GM19395 (cell line): ENCODE results near the gene IP6K3.

Source experiments
- ATAC-seq: cut with Tn5 transposase; IDR thresholded peaks from one replicate; pipeline ENCODE4 v1.9.1; 2021; ENCODE audit warnings: mild to moderate bottlenecking, moderate library complexity; ENCODE audit not compliant: unreplicated experiment

IP6K3 gene

DNA sequence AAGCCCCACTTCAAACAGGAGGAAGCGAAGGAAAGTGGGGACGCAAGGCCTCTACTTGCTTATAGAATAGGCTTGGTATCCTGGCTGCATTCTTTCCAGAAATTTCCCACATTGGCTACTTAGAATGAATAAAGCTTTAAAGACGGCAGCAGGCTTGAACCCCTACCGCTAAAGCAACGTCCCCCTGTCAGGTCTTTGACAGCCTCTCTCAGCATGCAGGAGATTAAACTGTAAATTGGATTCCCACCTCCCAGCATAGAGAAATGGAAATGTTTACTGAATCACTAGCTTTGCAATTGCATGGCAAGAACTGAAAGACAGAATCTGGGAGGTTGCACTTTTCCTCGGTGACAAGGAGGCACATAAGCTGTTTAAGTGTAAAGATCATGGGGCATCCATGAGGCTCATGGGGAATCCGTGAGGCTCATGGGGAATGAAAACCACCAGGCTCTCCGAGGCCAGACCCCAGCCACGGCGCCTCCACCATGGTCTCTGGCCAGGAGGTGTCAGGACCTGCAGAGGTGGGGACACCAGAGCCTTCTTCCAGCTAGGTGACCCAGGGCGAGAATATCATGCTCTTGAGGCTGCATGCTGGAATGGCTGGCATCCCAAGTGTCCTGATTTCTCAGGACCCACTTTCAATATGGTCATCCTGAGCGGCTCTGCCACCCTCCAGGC lies 31.9 kb upstream of the IP6K3 start:
- ATAC-seq = no peak

DNA sequence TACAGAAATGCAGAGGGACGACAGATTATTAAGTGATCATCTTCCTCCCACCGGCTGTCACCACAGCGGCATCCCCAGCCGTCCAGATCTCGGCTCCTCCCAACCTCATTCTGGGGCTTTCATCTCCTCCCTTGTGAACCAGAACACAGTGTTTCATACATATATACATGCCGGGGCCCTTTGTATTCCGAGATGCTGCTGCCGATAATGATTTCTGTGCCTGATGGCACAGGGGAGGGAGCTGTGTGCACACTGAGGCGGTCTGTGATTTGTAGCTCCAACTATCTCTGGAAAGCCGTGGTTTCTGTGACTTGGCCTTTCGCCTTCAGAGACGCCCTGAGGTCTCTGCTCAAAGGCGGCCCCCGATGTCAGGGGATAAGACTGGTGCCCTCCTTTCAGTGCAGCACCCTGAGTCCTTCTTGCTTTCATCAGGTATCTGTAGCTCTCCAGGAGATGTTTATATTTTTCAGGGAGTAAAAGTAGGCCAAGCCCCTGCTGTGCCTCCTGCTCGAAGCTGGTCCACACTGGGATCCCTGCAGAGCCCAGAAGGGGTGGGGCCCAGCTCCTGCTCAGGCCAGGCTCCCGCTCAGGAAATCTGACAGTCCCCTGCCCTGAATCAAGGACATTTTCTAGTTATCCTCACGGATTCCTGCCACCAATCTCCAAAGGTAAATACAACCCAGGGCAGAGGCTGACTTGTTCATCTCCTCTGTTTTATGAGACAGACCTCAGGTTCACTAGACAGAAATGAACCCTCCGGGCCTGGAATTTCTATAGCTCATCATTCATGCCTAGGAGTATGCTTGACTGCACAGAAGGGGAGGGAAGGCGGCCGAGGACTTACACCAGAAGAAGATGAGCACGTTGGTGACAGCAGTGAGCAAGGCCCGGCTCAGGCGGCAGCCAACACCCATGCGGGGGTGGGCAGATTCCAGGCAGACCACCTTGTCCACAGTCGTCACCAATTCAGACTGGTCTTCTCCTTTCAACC lies 31.0 kb upstream of the IP6K3 start:
- ATAC-seq = no peak

DNA sequence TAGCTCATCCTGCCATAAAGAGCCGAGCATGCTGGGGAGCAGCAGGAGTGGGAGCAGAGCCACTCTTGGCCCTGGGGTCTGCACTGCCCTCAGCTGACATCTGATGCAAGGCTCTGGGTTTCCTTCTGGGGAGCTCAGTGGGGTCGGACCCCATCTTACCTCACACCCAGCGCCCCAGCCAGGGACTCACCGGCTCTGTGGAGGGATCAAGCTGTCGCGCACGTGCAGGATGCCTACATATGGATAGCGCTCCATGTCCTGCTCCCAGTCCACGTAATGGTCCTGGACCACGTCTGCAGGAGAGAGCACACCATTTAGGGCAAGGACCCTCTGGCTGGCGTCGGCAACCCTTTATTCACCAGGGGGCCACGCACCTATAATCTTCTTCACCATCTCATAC lies 30.1 kb upstream of the IP6K3 start:
- no peak for ATAC-seq

DNA sequence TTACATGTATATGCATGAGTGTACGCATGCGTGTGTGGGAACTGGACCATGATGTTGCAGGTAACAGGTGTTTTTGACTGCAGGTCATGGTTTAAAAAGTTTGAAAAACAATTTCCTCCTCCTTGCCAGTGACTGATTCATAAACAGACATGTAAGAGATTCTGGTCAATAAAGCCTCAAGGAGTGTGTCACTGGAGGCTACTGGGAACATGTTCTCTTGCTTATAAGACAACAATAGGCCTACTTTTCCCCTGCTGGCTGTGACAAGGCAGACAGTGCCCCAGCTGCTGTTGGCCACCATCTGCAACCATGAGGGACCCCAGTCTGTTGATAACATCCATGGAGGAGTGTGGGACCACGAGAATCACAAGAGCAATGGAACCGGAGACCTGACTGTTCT lies 29.5 kb upstream of the IP6K3 start:
- no peak for ATAC-seq

DNA sequence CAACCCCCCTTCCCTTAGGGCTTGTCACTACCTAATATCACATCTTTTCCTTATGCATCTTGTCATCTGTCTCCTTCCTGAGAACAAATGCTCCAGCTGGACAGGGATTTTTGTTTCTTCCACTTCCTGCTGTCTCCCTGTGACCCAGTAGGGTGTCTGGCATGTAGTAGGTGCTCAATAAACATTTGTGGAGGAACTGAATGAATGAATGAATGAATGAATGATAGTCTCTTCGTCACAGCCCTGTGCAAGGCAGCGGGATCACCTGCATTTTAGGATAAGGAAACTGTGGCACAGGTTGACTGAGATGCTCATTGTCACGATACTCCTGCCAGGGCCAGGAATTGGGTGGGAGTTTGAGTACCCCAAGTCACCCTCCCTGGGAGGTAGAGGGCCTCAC lies 28.1 kb upstream of the IP6K3 start:
- ATAC-seq = no peak

- ATAC-seq = no peak
Measured at GRCh38 chr6:33772902-33773472, 26.3 kb upstream of the IP6K3 start.

- no peak for ATAC-seq
Measured at GRCh38 chr6:33772082-33772830, 25.6 kb upstream of the IP6K3 start.

DNA sequence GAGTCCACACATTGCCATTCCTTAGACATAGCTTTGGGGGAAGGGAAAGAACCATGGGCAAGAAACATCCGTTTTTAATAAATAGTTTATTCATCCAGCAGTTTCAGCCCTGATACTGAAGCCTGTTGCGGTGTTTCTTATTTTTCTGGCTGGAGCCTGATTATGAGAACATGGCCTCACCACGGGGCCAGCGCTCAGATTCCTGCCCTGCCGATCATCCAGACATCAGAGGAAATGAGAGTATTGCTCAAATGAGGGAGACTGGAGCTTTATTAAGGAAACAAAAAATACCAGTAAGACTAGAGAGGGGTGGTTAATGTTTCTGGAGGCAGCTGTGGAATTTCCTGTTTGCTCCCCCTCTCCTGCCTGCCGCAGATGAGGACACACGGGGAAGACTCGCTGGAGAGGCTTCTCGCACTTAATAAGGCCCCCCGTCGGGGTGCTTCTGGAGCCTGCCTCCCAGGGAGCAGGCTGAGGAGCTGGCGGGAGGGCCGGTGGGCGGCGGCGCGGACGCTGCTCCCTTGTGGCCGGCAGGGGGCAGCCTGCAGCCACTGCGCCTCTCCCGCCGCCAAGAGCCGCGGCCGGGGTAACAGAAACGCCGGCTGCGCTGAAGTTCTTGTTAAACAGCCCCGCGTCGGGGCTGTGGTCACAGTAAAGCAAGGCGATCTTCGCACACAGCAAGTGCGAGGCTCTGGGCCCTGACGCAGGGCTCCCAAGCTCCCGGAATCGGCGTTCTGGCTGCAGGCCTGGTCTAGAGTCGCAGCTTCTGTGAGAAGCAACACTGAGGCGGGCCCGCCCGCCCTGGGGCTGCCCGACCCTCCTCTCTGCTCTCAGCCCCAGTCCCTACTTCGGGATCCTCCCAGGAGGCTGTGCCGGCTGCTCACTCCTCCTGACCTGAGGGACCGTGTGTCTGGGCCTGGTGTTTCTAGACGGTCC lies 24.7 kb upstream of the IP6K3 start:
- ATAC-seq = no peak

DNA sequence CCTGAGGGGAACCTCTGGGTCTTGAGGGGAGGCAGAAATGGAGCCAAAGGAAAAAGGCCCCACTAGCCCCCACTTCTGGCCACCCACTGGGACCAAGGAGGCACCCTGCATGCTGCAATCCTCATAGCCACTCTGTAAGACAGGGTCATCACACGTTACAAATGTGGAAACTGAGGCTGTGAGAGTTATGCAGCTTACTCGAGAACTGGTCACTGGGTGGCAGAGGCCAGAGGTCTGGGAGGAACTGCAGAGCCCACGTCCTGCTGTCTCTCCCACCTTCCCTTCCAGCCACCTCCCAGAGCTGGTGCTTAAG lies 24.1 kb upstream of the IP6K3 start:
- ATAC-seq = no peak

DNA sequence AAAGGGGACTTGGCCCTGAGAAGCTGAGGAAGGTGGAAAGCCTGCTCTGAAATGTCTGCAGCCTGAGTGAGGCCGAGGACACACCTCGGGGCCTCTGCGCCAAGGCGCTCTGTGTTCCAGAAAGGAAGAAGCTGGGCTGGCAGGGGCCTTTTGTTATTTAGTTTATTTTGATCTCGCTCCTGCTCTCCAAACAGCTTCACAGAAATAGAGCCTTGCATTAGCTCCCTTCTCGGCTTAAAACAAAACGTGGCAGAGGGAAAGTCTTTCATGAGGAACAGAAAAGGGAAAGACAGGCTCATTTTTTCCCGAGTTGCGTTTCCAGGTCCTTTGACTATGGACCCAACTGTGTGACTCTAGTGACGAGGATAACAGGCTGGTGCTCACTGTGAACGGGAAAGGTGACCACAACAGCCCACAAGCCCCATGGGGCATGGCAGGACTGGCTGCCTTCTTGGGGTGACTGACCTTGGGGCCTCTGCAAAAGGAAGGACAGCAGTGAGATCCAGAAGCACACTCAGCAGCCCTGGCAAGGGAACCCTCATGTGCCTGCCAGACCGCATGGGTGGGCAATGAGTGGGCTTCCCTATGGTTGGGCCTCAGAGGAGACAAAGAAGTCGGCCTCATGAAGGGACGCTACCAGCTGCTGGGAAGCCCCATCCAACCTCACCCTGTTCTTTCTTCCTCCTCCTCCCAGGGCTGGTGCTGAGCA lies 23.6 kb upstream of the IP6K3 start:
- ATAC-seq = no peak

DNA sequence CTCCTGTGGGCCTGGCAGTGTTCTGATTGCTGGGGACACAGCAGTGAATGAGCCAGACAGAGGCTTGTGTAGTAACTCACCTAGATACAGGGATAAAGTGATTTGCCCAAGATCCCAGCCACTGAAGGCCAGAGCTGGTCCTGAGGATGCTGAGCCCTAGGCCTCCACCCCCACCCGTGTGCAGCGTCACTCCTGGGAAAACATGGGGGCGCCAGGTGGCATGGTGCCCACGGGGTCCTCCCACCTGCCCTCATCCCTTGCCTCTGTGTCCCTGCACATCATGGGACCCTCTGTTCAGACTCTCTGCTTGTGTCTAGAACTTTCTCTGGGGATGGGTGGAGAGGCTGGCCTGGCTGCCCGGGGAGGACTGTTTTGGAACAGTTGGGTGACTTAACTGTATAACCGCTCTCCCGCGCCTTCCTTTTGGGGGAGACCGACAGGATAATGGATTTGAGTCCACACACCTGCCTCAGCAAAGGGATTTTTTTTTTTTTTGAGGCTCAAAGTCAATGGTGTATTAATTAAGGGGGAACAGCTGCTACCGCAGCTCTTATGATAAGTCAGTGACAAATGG lies 22.6 kb upstream of the IP6K3 start:
- no peak for ATAC-seq

- ATAC-seq = no peak
Measured at GRCh38 chr6:33768644-33769120, 22.0 kb upstream of the IP6K3 start.

DNA sequence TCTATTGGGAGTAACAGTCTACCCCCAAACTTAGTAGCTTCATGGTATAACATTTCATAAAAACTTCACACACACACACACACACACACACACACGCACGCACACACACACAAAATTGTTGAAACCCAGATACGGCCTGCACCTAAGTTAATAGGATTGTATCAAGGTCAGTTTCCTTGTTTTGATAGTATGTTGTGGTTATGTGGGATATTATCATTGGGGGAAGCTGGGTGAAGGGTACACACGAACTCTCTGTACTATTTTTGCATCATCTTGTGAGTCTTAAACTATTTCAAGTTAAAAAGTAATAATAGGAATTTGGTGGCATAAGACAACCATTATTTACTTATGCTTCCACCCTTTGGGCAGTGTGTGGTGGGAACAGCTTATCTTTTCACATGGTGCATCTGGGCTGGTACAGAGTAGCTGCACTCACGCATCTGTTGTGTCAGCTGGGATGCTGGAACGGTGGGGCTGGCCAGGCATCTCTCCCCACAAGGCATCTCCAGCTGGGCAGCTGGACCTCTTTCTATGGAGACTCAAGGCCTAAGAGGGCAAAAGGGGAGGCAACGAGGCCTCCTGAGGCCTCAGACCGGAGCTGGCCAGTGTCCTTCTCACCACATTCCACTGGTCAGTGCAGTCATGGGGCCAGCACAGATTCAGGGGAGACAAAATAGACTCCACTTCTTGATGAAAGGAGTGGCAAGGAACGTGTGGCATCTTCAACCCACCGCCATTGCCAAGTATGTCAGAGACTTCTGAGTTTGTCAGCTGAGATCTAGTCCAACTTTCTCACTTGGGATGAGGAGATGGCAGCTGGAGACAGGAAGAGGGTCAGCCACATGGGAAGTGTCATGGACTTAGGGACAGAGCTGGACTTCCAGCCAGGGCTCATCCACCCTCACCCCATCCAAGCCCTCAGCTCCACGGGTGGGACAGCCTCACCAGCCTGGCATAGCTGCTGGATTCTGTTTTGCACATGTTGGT lies 20.5 kb upstream of the IP6K3 start:
- no peak for ATAC-seq

- no peak for ATAC-seq
Measured at GRCh38 chr6:33765368-33765767, 18.7 kb upstream of the IP6K3 start.

GRCh38 chr6:33764036-33764435 lies 17.3 kb upstream of the IP6K3 start:
- ATAC-seq = no peak

DNA sequence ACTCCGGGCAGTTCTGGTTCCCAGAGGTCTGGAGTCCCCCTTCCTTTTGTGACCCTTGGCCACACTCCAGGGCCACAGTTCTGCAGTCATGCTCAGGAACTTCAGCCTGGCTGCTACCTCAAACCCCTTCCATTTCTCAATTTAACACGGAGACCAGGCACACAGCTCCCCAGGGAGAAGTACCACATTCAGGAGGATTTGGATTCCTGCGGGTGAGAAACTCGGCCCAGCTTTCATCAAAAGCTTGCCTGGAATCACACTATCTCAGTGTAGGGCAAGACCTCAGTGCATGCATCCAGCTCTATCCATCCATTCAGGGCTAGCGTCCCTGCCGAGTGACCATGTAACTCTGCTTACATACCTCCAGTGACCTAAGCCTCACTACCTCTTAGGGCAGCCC lies 16.8 kb upstream of the IP6K3 start:
- ATAC-seq = no peak

DNA sequence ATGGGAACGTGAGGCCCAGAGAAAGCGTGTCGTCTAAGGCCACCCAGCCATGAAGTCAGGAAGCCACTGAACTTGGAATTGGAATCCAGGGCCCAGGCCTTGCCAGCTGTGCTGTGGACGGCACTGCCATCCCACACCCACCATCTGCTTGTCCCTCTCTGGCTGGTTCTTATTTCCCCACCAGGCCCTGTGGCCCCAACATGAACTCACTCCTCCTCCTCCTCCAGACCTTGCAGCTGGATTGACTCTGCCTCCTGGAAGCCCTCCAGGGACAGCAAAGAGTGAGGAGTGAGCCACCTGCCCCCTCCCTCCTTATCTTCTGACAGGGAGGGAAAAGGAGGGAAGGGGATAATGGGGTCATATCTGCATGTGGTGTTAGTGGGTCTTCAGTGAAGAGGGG lies 16.0 kb upstream of the IP6K3 start:
- ATAC-seq = no peak
